Embryonic facial prominence (tissue), 1 donor: ENCODE results near the gene HMCN2.

Source experiments
- DNase-seq: peaks from one replicate; pipeline ENCODE4 v3.0.0-alpha.2; 2016; ENCODE audit errors: extremely low spot score

The HMCN2 gene

DNA sequence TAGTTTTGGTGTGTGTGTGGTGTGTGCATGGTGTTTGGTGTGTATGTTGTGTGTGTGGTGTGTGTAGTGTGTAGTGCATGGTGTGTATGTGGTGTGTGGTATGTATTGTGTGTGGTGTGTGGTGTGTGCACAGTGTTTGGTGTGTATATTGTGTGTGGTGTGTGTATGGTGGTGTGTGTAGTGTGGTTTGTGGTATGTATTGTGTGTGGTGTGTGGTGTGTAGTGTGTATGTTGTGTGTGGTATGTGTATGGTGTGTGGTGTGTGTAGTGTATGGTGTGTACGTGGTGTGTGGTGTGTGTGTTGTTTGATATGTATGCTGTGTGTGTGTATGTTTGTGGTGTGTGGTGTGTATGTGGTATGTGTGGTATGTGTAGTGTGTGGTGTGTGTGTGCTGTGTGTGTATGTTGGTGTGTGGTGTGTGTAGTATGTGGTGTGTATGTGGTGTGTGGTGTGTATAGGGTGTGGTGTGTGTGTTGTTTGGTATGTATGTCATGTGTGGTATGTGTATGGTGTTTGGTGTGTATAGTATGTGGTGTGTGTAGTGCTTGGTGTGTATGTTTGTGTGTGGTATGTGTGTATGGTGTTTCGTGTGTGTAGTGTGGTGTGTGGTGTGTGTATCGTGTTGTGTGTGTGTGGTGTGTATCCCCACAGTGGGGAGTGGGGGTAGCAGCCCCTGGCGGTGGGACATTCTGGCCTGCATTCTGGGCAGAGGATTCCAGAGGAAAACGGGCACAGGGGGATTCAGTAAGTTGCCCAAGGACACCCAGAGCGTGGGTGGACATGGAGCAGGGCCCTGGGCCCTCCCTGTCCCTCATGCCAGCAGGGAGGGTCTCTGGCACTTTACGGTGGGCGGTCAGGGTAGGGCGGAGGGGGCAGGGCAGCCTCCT is 79.7 kb downstream of the HMCN2 start:
- no peak for DNase-seq

- no peak for DNase-seq
Measured at GRCh38 chr9:130345897-130346385, 80.4 kb downstream of the HMCN2 start.

- no peak for DNase-seq
Measured at GRCh38 chr9:130346431-130346830, 80.9 kb downstream of the HMCN2 start.

GRCh38 chr9:130347036-130347435 is 81.5 kb downstream of the HMCN2 start:
- DNase-seq = no peak

GRCh38 chr9:130347931-130348330 is 82.4 kb downstream of the HMCN2 start:
- DNase-seq = no peak

- no peak for DNase-seq
Measured at GRCh38 chr9:130348341-130348740, 82.8 kb downstream of the HMCN2 start.

- DNase-seq = no peak
Measured at GRCh38 chr9:130348881-130349280, 83.3 kb downstream of the HMCN2 start.

- DNase-seq = no peak
Measured at GRCh38 chr9:130349398-130349797, 83.8 kb downstream of the HMCN2 start.

DNA sequence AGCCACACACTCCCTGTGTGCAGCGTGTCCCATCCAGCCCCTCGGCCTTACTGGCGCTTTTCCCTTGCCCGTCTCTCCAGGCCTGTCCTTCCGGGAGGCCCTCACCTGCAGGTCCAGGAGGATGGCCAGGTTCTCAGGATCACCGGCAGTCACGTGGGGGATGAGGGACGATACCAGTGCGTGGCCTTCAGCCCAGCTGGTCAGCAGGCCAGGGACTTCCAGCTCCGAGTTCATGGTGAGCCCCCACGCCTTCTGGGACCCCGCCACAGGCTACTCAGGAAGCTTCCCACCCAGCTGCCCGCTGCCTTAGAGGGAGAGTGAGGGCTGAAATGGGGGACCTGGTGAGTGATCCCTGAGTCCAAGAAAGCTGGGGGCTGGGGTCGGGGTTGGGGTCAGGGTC is 85.8 kb downstream of the HMCN2 start:
- DNase-seq = no peak

DNA sequence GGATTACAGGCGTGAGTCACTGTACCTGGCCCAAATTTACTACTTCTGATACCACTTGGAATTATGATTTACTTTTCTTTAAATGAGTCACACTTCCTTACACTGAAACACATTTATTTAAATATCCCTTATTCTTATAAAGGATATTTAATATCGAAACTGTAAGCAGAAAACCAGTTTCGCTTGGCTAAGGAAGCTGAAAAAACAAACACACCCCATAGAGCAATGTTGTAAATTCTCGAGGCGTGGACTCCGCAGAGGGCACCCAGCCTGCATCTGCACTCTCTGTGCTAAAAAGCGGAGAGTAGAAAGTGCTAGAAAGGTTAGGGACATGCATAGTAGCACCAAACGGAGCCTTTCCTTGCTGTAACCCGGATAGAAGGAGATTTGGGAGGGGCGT is 86.5 kb downstream of the HMCN2 start:
- DNase-seq = no peak

GRCh38 chr9:130352586-130353285 is 87.2 kb downstream of the HMCN2 start:
- DNase-seq = no peak

- no peak for DNase-seq
Measured at GRCh38 chr9:130354378-130354777, 88.8 kb downstream of the HMCN2 start.

- DNase-seq = no peak
Measured at GRCh38 chr9:130354806-130355205, 89.2 kb downstream of the HMCN2 start.

- DNase-seq = no peak
Measured at GRCh38 chr9:130356033-130356432, 90.5 kb downstream of the HMCN2 start.

DNA sequence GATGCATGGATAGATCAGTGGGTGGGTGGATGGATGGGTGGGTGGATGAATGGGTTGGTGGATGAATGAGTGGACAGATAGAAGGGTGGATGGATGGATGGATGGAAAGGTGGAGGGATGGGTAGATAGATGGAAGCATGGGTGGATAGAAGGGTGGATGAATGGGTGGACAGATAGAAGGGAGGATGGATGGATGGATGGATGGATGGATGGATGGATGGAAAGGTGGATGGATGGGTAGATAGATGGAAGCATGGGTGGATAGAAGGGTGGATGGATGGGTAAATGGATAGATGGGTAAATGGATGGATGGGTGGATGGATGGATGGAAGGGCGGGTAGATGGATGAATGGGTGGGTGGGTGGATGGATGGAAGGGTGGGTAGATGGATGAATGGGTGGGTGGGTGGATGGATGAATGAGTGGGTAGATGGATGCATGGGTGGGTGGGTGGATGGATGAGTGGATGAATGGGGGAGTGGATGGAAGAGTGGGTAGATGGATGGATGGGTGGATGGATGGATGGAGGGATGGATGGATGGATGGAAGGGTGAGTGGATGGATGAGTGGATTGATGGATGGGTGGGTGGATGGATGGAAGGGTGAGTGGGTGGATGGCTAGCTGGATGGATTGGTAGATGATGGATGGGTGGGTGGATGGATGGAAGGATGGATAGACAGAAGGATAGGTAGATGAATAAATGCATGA is 91.5 kb downstream of the HMCN2 start:
- DNase-seq = no peak

- no peak for DNase-seq
Measured at GRCh38 chr9:130358928-130359327, 93.4 kb downstream of the HMCN2 start.

GRCh38 chr9:130359819-130360218 is 94.3 kb downstream of the HMCN2 start:
- DNase-seq = no peak

- no peak for DNase-seq
Measured at GRCh38 chr9:130360672-130361071, 95.1 kb downstream of the HMCN2 start.

DNA sequence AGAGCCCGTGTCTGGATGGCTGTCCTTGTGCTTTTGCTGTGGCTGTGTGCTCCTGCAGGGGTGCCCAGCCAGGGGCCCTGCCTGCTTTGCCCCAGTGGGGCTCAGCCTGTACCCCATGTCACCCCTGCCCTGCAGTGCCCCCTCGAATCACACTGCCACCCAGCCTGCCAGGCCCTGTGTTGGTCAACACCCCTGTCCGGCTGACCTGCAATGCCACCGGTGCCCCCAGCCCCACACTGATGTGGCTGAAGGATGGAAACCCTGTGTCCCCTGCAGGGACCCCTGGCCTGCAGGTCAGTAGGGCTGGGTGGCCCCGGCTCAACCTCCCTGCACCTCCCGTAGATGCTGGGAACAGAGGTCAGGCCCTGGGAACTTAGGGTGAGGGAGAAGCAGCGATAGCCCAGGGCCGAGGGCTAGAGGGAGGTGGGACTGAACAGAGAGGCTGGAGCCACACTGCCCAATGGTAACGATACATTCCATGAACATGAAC is 96.4 kb downstream of the HMCN2 start:
- DNase-seq = no peak

DNA sequence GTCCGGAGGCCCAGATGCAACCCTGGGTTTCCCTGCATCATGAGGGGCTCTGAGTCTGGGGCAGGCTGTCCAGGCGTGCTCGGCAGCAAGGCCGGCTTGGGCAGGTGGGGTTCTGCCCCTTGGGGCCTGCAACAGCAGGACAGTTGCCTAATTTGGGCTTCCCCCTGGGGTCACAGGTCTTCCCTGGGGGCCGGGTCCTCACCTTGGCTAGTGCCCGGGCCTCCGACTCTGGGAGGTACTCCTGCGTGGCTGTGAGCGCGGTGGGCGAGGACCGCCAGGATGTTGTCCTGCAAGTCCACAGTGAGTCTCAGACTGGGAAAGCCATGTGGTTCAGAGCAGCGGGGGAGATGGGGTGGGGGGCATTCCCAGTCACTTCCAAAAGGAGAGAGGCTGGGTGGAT is 97.1 kb downstream of the HMCN2 start:
- DNase-seq = no peak

DNA sequence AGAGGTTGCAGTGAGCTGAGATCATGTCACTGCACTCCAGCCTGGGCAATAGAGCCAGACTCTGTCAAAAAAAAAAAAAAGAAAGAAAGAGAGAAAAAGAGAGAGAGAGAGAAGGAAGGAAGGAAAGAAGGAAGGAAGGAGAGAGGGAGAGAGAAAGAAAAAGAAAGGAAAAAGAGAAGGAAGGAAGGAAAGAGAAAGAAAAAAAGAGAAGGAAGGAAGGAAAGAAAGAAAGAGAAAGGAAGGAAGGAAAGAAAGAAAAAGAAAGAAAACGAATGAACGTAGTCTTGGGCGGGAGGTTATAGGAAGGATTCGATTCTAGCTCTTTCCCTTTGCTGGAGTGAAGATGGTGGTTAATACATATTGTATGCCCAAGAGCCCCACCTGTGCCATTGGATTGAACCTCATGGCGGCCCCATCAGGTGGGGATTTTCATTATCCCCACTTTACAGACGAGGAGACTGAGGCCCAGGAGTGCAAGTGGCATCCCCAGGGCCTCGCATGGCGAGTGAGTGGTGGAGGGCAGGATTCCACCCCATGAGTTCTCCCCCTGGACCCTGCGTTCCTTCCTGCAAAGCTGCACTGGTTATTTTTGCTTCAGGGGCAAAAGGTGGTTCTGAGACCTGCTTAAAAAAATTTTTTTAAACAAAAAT is 98.3 kb downstream of the HMCN2 start:
- DNase-seq = no peak
